ENCODE data around the gene TNNT3.

DNA sequence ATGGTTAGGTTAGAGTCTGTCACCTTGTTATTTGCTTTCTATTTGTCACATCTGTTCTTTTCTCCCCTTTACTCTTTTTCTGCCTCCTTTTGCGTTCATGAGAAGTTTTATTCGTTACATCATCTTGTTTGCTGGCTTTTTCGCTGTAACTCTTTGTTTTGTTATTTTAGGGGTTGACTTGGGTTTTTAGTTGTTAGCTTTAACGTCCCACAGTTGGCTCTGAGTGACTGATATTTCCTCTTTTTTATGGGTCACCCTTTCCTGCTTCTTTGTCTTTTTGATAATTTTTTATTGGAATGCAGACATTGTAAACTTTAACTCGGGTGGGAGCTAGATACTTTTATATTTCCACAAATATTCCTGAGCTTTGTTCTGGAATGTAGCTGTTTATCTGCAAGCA, 13.3 kb upstream of the TNNT3 start:
- TF ChIP-seq, protein P1, sequence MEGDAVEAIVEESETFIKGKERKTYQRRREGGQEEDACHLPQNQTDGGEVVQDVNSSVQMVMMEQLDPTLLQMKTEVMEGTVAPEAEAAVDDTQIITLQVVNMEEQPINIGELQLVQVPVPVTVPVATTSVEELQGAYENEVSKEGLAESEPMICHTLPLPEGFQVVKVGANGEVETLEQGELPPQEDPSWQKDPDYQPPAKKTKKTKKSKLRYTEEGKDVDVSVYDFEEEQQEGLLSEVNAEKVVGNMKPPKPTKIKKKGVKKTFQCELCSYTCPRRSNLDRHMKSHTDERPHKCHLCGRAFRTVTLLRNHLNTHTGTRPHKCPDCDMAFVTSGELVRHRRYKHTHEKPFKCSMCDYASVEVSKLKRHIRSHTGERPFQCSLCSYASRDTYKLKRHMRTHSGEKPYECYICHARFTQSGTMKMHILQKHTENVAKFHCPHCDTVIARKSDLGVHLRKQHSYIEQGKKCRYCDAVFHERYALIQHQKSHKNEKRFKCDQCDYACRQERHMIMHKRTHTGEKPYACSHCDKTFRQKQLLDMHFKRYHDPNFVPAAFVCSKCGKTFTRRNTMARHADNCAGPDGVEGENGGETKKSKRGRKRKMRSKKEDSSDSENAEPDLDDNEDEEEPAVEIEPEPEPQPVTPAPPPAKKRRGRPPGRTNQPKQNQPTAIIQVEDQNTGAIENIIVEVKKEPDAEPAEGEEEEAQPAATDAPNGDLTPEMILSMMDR (IDR thresholded peaks at IDR 0.05), result no peak
- TF ChIP-seq POLR2AphosphoS5 (IDR thresholded peaks at IDR 0.05) (no peak), POLR2A (IDR thresholded peaks at IDR 0.05) (no peak)
